WTC11 (cell line): ENCODE measurements around the gene CNST.

Experiments
- AFF4 ChIP-seq: sonication (generic); formaldehyde crosslinking; IDR thresholded peaks from 2 replicates; pipeline ENCODE4 v1.8.1; 2023; ENCODE audit warnings: mild to moderate bottlenecking, missing genetic modification reagents, borderline replicate concordance
- JAZF1 ChIP-seq: fragments of 250-450 bp; sonication (Bioruptor Pico); IDR thresholded peaks from 2 replicates; pipeline ENCODE4 v1.9.0; 2021; ENCODE audit warnings: moderate library complexity, mild to moderate bottlenecking, inconsistent platforms
- MLX ChIP-seq: sonication (generic); formaldehyde crosslinking; IDR thresholded peaks from 2 replicates; pipeline ENCODE4 v1.8.1; 2023; ENCODE audit warnings: mild to moderate bottlenecking, missing genetic modification reagents, moderate library complexity
- MYBL2 ChIP-seq: sonication (generic); formaldehyde crosslinking; IDR thresholded peaks from 2 replicates; pipeline ENCODE4 v1.8.1; 2023; ENCODE audit warnings: mild to moderate bottlenecking, moderate library complexity, missing genetic modification reagents
- SP1 ChIP-seq: sonication (generic); formaldehyde crosslinking; conservative IDR thresholded peaks from 2 replicates; pipeline ENCODE4 v1.8.1; 2022; ENCODE audit warnings: missing genetic modification reagents
- ZNF263 ChIP-seq: sonication (generic); formaldehyde crosslinking; IDR thresholded peaks from 2 replicates; pipeline ENCODE4 v1.8.1; 2022; ENCODE audit warnings: low read depth, mild to moderate bottlenecking, moderate library complexity, missing genetic modification reagents
- TF ChIP-seq, protein P1 (sequence below): fragments of 200-600 bp; IDR thresholded peaks from 2 replicates; pipeline ENCODE4 v1.8.0; 2022; ENCODE audit warnings: antibody characterized with exemption
- TF ChIP-seq, protein P2 (sequence below): sonication (generic); formaldehyde crosslinking; IDR thresholded peaks from 2 replicates; pipeline ENCODE4 v1.8.1; 2022; ENCODE audit warnings: low read depth, missing genetic modification reagents, borderline replicate concordance
- TF ChIP-seq, protein P3 (sequence below): sonication (generic); formaldehyde crosslinking; IDR thresholded peaks from 2 replicates; pipeline ENCODE4 v1.8.1; 2023; ENCODE audit warnings: mild to moderate bottlenecking, missing genetic modification reagents, moderate library complexity
- TF ChIP-seq, protein P4 (sequence below): sonication (generic); formaldehyde crosslinking; IDR thresholded peaks from 2 replicates; pipeline ENCODE4 v1.8.1; 2022; ENCODE audit warnings: mild to moderate bottlenecking, missing genetic modification reagents, moderate library complexity, borderline replicate concordance
- TF ChIP-seq, protein P5 (sequence below): fragments of 250-450 bp; sonication (Bioruptor Pico); conservative IDR thresholded peaks from 2 replicates; pipeline ENCODE4 v1.9.0; 2021; ENCODE audit warnings: mild to moderate bottlenecking

GRCh38 chr1:246567646-246568235 is 1.5 kb downstream of the CNST start:
- TF ChIP-seq MLX, result no peak
- TF ChIP-seq, protein P1, sequence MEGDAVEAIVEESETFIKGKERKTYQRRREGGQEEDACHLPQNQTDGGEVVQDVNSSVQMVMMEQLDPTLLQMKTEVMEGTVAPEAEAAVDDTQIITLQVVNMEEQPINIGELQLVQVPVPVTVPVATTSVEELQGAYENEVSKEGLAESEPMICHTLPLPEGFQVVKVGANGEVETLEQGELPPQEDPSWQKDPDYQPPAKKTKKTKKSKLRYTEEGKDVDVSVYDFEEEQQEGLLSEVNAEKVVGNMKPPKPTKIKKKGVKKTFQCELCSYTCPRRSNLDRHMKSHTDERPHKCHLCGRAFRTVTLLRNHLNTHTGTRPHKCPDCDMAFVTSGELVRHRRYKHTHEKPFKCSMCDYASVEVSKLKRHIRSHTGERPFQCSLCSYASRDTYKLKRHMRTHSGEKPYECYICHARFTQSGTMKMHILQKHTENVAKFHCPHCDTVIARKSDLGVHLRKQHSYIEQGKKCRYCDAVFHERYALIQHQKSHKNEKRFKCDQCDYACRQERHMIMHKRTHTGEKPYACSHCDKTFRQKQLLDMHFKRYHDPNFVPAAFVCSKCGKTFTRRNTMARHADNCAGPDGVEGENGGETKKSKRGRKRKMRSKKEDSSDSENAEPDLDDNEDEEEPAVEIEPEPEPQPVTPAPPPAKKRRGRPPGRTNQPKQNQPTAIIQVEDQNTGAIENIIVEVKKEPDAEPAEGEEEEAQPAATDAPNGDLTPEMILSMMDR, result no peak
- TF ChIP-seq MYBL2, result no peak
- TF ChIP-seq, protein P2, sequence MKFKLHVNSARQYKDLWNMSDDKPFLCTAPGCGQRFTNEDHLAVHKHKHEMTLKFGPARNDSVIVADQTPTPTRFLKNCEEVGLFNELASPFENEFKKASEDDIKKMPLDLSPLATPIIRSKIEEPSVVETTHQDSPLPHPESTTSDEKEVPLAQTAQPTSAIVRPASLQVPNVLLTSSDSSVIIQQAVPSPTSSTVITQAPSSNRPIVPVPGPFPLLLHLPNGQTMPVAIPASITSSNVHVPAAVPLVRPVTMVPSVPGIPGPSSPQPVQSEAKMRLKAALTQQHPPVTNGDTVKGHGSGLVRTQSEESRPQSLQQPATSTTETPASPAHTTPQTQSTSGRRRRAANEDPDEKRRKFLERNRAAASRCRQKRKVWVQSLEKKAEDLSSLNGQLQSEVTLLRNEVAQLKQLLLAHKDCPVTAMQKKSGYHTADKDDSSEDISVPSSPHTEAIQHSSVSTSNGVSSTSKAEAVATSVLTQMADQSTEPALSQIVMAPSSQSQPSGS (CRISPR knock-in tag), result no peak
- TF ChIP-seq, protein P3, sequence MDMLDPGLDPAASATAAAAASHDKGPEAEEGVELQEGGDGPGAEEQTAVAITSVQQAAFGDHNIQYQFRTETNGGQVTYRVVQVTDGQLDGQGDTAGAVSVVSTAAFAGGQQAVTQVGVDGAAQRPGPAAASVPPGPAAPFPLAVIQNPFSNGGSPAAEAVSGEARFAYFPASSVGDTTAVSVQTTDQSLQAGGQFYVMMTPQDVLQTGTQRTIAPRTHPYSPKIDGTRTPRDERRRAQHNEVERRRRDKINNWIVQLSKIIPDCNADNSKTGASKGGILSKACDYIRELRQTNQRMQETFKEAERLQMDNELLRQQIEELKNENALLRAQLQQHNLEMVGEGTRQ (CRISPR knock-in tag), result no peak
- no peak for TF ChIP-seq JAZF1 (CRISPR knock-in tag)
- no peak for TF ChIP-seq SP1 (CRISPR knock-in tag)
- TF ChIP-seq, protein P4, sequence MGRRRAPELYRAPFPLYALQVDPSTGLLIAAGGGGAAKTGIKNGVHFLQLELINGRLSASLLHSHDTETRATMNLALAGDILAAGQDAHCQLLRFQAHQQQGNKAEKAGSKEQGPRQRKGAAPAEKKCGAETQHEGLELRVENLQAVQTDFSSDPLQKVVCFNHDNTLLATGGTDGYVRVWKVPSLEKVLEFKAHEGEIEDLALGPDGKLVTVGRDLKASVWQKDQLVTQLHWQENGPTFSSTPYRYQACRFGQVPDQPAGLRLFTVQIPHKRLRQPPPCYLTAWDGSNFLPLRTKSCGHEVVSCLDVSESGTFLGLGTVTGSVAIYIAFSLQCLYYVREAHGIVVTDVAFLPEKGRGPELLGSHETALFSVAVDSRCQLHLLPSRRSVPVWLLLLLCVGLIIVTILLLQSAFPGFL (CRISPR knock-in tag), result no peak
- TF ChIP-seq, protein P5, sequence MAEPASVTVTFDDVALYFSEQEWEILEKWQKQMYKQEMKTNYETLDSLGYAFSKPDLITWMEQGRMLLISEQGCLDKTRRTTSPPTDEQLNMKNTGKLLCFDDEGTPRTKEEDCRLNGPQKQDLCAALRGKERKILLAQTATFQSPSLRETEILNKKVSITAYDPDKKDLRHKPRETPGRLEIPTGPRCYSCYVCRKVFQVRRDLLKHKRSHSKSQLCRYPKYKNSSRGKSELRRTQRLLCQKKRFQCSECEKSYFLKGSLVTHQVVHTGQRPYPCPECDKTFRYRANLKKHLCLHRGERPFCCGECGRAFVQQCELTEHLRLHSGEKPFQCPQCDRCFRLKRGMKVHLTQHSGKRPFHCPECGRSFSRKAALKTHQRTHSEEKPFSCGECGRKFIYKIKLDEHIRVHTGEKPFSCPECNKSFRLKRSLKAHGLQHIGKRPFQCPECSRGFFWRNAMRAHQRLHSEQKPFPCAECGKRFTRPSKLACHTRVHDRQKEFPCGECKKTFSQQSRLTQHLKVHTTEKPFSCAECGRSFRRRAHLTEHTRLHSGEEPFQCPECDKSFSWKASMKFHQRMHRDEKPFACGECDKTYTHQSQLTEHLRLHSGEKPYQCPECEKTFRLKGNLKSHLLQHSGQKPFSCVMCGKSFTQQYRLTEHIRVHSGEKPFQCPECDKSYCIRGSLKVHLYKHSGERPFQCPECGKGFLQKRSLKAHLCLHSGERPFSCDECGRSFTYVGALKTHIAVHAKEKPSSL, result no peak
- no peak for TF ChIP-seq ZNF263 (CRISPR knock-in tag)
- no peak for TF ChIP-seq AFF4 (CRISPR knock-in tag)
